Measurements from ENCODE around the gene TOR1A. TPM values are rescaled to one million over a fixed set of nuclear protein-coding genes. Genes with fewer than 3 reads are reported as not detected.

The TOR1A gene
- total RNA-seq, 5 donors from 2014 or later (not counting 1 experiment from before 2014, with no cell fraction given), result 16.6 to 39.3 (median 34.1) TPM

DNA sequence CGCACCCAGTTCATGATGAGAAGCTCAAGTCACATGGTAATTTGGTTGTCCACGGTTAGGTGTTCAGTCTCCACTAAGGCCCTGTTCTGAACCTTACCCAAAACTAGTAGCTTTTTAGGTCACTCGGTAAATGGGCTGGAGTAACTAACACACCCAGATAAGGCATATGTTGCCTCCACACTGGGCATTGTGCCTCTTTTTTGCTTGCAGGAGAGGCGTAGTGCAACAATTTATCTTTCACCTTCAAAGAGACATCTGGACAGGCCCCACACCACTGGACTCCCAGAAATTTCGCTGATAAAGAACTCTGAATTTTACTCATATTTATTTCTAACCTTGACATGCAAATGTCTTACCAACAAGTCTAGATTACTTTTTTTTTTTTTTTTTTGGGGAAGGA, 54.3 kb downstream of the TOR1A start:
- Mint-ChIP-seq H3K4me3 (no peak overlapping the region), H3K27me3 (peaks cover 0 to 4% of the 10 kb centered on the region in 2 donors), H3K27ac (no peak overlapping the region), H3K9me3 (no peaks in the 10 kb centered on the region), H3K36me3 (no peaks in the 10 kb centered on the region), H3K4me1 (no peaks in the 10 kb centered on the region)
- Histone ChIP-seq H3K4me1 (ENCODE audit: control insufficient read depth in 1 of 2, extremely low read depth in 1 of 2, insufficient read depth in 2 of 2, low read length in 2 of 2) (no peaks in the 10 kb centered on the region), H3K9me3 (no peaks in the 10 kb centered on the region), H3K27me3 (replicated peaks in 1 of 2; ENCODE audit: control insufficient read depth in 2 of 2, extremely low read depth in 1 of 2, insufficient read depth in 2 of 2, low read length in 1 of 2) (peaks cover 0 to 11% of the 10 kb centered on the region in 2 experiments), H3K36me3 (ENCODE audit: control insufficient read depth in 2 of 2, extremely low read depth in 1 of 2, insufficient read depth in 1 of 2, low read length in 1 of 2) (no peaks in the 10 kb centered on the region), H3K4me3 (ENCODE audit: control insufficient read depth in 1 of 2, extremely low read depth in 1 of 2, low read length in 1 of 2) (no peak overlapping the region), H3K27ac (ENCODE audit: low read length) (no peak overlapping the region)
- CTCF ChIA-PET, result no interaction called here
- POLR2A ChIA-PET, result no interaction called here
- ATAC-seq (replicated peaks in 1 of 4) (no peak), DNase-seq (no peak)
- WGBS (ENCODE audit: insufficient coverage), result 84% methylated on average over 3 of the region's 5 CpGs

DNA sequence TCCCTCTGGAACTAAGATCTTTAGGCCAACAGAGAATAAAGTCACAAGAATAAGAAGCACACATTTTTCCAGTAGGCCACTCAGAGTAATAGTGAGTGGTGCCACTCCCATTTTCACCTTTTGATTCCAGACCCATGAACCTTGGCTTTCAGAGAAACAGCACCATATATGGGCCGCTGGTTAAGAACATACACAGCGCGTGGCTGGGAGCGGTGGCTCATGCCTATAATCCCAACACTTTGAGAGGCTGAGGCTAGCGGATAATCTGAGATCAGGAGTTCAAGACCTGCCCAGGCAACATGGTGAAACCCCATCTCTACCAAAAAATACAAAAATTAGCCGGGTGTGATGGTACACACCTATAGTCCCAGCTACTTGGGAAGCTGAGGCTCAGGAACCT, 55.5 kb downstream of the TOR1A start:
- no peak for DNase-seq
- no peak overlapping the region for H3K4me3 Mint-ChIP-seq
- no peak overlapping the region for H3K27ac Mint-ChIP-seq
- no peak for ATAC-seq (replicated peaks in 1 of 4)
- no peaks in the 10 kb centered on the region for H3K9me3 Mint-ChIP-seq
- H3K4me1 Mint-ChIP-seq, result no peaks in the 10 kb centered on the region
- Histone ChIP-seq H3K27me3 (replicated peaks in 1 of 2; ENCODE audit: control insufficient read depth in 2 of 2, extremely low read depth in 1 of 2, insufficient read depth in 2 of 2, low read length in 1 of 2) (peaks cover 0 to 3% of the 10 kb centered on the region in 2 experiments), H3K4me3 (ENCODE audit: control insufficient read depth in 1 of 2, extremely low read depth in 1 of 2, low read length in 1 of 2) (no peak overlapping the region), H3K36me3 (ENCODE audit: control insufficient read depth in 2 of 2, extremely low read depth in 1 of 2, insufficient read depth in 1 of 2, low read length in 1 of 2) (no peaks in the 10 kb centered on the region), H3K27ac (ENCODE audit: low read length) (no peak overlapping the region), H3K9me3 (no peaks in the 10 kb centered on the region), H3K4me1 (ENCODE audit: control insufficient read depth in 1 of 2, extremely low read depth in 1 of 2, insufficient read depth in 2 of 2, low read length in 2 of 2) (no peaks in the 10 kb centered on the region)
- ChIA-PET CTCF (no interaction called here), POLR2A (no interaction called here)
- 93% methylated on average over 3 of the region's 6 CpGs for WGBS (ENCODE audit: insufficient coverage)
- H3K36me3 Mint-ChIP-seq, result no peaks in the 10 kb centered on the region
- peaks cover 0 to 2% of the 10 kb centered on the region in 2 donors for H3K27me3 Mint-ChIP-seq

DNA sequence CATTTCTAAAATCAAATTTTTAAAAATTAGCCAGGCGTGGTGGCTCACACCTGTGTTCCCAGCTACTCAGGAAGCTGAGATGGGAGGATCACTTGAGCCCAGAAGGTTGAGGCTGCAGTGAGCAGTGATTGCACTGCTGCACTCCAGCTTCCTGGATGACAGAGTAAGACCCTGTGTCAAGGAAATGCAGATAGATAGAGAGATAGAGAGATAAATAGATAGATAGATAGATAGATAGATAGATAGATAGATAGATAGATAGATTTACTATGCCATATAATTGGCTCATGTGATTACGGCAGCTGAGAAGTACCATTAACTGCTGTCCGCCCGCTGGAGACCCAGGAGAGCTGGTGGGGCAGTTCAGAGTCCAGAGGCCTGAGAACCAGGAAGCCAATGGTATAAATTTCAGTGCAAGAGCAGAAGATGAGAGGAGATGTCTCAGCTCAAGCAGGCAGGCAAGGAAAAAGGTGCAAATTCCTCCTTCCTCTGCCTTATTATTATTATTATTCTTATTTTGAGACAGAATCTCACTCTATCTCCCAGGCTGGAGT, 58.1 kb downstream of the TOR1A start:
- H3K4me1 ChIP-seq (ENCODE audit: control insufficient read depth in 1 of 2, extremely low read depth in 1 of 2, insufficient read depth in 2 of 2, low read length in 2 of 2), result no peaks in the 10 kb centered on the region
- POLR2A ChIA-PET, result no interaction called here
- CTCF ChIA-PET, result no interaction called here
- H3K36me3 ChIP-seq (ENCODE audit: control insufficient read depth in 2 of 2, extremely low read depth in 1 of 2, insufficient read depth in 1 of 2, low read length in 1 of 2), result no peaks in the 10 kb centered on the region
- no peak overlapping the region for H3K4me3 Mint-ChIP-seq
- no peaks in the 10 kb centered on the region for H3K4me1 Mint-ChIP-seq
- H3K4me3 ChIP-seq (ENCODE audit: control insufficient read depth in 1 of 2, extremely low read depth in 1 of 2, low read length in 1 of 2), result no peak overlapping the region
- ATAC-seq (replicated peaks in 1 of 4) (no peak), DNase-seq (no peak)
- H3K27me3 ChIP-seq (replicated peaks in 1 of 2; ENCODE audit: control insufficient read depth in 2 of 2, extremely low read depth in 1 of 2, insufficient read depth in 2 of 2, low read length in 1 of 2), result peaks cover 0 to 10% of the 10 kb centered on the region in 2 experiments
- peaks cover 0 to 1% of the 10 kb centered on the region in 2 donors for H3K27me3 Mint-ChIP-seq
- no peaks in the 10 kb centered on the region for H3K9me3 ChIP-seq
- no CpG with 5 or more reads among the region's 4 CpGs for WGBS (ENCODE audit: insufficient coverage)
- H3K27ac Mint-ChIP-seq, result no peak overlapping the region
- no peak overlapping the region for H3K27ac ChIP-seq (ENCODE audit: low read length)
- no peaks in the 10 kb centered on the region for H3K36me3 Mint-ChIP-seq
- H3K9me3 Mint-ChIP-seq, result no peaks in the 10 kb centered on the region

DNA sequence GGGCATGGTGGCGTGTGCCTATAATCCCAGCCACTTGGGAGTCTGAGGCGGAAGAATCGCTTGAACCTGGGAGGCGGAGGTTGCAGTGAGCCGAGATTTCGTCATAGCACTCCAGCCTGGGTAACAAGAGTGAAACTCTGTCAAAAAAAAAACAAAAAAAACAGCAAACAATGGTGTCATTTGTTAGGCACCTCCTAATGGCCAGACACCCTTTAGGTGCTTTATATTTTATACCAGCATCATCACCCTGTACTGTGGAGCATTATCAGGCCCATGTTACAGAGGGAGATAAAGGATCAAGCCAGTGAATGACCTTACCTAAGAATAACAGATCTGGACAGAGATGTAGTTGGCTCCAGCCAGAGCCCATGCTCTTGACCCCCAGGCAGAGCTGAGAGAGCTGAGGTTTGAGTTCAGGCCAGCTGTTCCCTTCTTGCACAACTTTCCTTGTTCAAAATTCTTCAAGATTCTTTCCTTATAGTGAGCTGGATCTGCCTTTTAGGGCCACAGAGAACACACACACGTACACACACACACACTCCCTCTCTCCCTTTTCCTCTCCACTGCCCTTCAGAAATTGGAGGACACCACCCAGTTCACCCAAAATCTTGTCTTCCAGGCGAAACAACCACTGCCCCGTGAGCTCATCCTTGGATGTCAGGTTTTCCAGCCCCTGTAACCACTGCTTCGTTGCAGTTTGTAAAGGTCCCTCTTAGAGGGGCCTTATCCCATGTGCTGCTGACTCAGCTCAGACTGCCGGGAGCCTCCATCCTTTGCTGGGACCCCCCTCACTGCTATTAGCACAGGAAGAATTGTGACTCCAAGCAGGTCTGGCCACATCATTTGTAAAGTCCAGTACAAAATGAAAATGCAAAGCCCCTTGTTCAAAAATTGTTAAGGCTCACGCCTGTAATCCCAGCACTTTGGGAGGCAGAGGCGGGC, 60.7 kb downstream of the TOR1A start:
- no peaks in the 10 kb centered on the region for H3K4me1 ChIP-seq (ENCODE audit: control insufficient read depth in 1 of 2, extremely low read depth in 1 of 2, insufficient read depth in 2 of 2, low read length in 2 of 2)
- no peaks in the 10 kb centered on the region for H3K9me3 ChIP-seq
- H3K27ac ChIP-seq (ENCODE audit: low read length), result no peak overlapping the region
- peaks cover 0 to 5% of the 10 kb centered on the region in 2 donors for H3K27me3 Mint-ChIP-seq
- no peak overlapping the region for H3K4me3 Mint-ChIP-seq
- H3K9me3 Mint-ChIP-seq, result no peaks in the 10 kb centered on the region
- H3K4me3 ChIP-seq (ENCODE audit: control insufficient read depth in 1 of 2, extremely low read depth in 1 of 2, low read length in 1 of 2), result no peak overlapping the region
- peaks cover 0 to 10% of the 10 kb centered on the region in 2 experiments for H3K27me3 ChIP-seq (replicated peaks in 1 of 2; ENCODE audit: control insufficient read depth in 2 of 2, extremely low read depth in 1 of 2, insufficient read depth in 2 of 2, low read length in 1 of 2)
- no peak for DNase-seq
- no peaks in the 10 kb centered on the region for H3K36me3 ChIP-seq (ENCODE audit: control insufficient read depth in 2 of 2, extremely low read depth in 1 of 2, insufficient read depth in 1 of 2, low read length in 1 of 2)
- ATAC-seq (replicated peaks in 1 of 4), result no peak
- peaks cover 0 to 1% (median under 1%) of the 10 kb centered on the region in 3 donors for H3K4me1 Mint-ChIP-seq
- WGBS (ENCODE audit: insufficient coverage), result 81% methylated on average over 11 of the region's 13 CpGs
- H3K36me3 Mint-ChIP-seq, result no peaks in the 10 kb centered on the region
- POLR2A ChIA-PET, result interaction anchor here (0.6 to 0.7 kb wide), 3 partner anchors 125 to 1537 kb away, joined by 4 to 8 read pairs (median 7); no protein-coding TSS in a partner anchor
- H3K27ac Mint-ChIP-seq, result no peak overlapping the region
- CTCF ChIA-PET, result interaction anchor here in 1 of 2 donors (0.7 kb wide), 1 partner anchor 26 kb away, joined by 7 read pairs; no protein-coding TSS in a partner anchor

Other genes starting within 250 kb of the TOR1A start
- not detected for gene C9orf50, start 203.0 kb downstream of the TOR1A start, total RNA-seq
- 10 to 100 TPM; 31.0 to 45.0 (median 40.3) TPM for gene NTMT1, start 198.0 kb downstream of the TOR1A start, total RNA-seq
- 10 to 100 TPM; 28.3 to 35.2 (median 30.8) TPM for gene ASB6, start 182.0 kb downstream of the TOR1A start, total RNA-seq
- gene PRRX2, start 158.5 kb downstream of the TOR1A start, total RNA-seq, result under 1 TPM in 1 of 5 donors, not detected in 4; 0.26 TPM
- not detected for gene PTGES, start 71.1 kb downstream of the TOR1A start, total RNA-seq
- 10 to 100 TPM; 19.3 to 31.0 (median 26.4) TPM for gene TOR1B, start 21.0 kb downstream of the TOR1A start, total RNA-seq
- 100 to 1,000 TPM in 1 of 5 donors, 10 to 100 TPM in 4; 80.5 to 112 (median 90.2) TPM for gene C9orf78, start 11.1 kb upstream of the TOR1A start, total RNA-seq
- 100 to 1,000 TPM; 105 to 140 (median 125) TPM for gene USP20, start 11.3 kb upstream of the TOR1A start, total RNA-seq
- 100 to 1,000 TPM; 166 to 211 (median 182) TPM for gene FNBP1, start 219.1 kb upstream of the TOR1A start, total RNA-seq
- 10 to 100 TPM; 21.3 to 29.1 (median 22.1) TPM for gene GPR107, start 229.8 kb upstream of the TOR1A start, total RNA-seq

Measured in T-cell (primary cell).